ENCODE results near the gene NT5C1B.

Gene NT5C1B

DNA sequence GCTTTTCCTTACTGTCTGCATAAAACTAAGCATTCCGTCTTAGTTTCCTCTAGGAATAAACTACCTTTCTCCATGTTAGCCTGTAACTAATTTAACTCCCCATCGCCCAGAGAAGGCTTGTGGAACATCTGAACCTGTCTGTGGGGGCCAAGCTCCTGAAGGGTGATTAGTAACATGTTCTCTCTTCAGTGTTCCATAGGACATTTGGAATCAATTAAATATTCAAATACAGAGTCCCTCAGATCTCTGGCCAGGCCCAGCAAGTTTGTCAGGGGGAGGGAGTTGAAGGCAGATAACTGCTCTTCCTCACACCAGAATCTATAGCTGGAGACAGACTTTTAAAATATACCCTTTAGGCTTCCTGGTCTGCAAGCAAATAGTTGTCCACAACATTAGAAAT lies 37.7 kb downstream of the NT5C1B start:
- no peak for TF ChIP-seq CTCF (IDR thresholded peaks at IDR 0.05; ENCODE audit: low read depth, low read length)
- DNase-seq (ENCODE audit: extremely low read depth, low read depth), result no peak

DNA sequence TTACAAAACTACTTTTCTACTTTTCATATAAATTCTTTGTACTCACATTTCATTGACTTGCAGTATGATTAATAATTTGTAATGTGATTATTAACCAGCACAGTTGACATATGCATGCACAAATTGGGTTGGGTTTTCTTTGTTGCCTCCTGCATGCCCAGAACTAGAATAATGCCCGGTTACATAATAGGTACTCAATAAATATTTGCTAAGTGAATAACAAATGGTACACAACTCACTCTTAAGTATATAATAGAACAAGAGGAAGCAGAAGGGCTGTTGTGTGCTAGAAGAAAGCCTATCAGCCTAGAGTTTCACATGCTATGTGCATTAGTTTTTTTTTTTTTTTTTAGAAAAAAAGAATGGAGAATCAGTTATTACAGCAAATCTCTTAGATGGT lies 38.2 kb downstream of the NT5C1B start:
- DNase-seq (ENCODE audit: extremely low read depth, low read depth), result no peak
- TF ChIP-seq CTCF (IDR thresholded peaks at IDR 0.05; ENCODE audit: low read depth, low read length), result no peak

- DNase-seq (ENCODE audit: extremely low read depth, low read depth), result no peak
- TF ChIP-seq CTCF (IDR thresholded peaks at IDR 0.05; ENCODE audit: low read depth, low read length), result no peak
Measured at GRCh38 chr2:18550433-18550832, 38.9 kb downstream of the NT5C1B start.

DNA sequence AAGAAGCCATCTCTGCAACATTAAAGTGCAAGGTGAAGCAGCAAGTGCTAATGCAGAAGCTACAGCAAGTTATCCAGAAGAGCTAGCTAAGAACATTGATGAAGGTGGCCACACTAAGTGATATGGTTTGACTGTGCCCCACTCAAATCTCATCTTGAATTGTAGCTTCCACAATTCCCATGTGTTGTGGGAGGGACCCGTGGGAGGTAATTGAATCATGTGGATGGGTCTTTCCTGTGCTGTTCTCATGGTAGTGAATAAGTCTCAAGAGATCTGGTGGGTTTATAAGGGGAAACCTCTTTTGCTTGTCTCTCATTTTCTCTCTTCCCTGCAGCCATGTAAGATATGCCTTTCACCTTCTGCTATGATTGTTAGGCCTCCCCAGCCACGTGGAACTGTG lies 40.3 kb downstream of the NT5C1B start:
- DNase-seq (ENCODE audit: extremely low read depth, low read depth), result no peak
- no peak for TF ChIP-seq CTCF (IDR thresholded peaks at IDR 0.05; ENCODE audit: low read depth, low read length)

- DNase-seq (ENCODE audit: extremely low read depth, low read depth), result no peak
- no peak for TF ChIP-seq CTCF (IDR thresholded peaks at IDR 0.05; ENCODE audit: low read depth, low read length)
Measured at GRCh38 chr2:18548621-18549020, 40.7 kb downstream of the NT5C1B start.

DNA sequence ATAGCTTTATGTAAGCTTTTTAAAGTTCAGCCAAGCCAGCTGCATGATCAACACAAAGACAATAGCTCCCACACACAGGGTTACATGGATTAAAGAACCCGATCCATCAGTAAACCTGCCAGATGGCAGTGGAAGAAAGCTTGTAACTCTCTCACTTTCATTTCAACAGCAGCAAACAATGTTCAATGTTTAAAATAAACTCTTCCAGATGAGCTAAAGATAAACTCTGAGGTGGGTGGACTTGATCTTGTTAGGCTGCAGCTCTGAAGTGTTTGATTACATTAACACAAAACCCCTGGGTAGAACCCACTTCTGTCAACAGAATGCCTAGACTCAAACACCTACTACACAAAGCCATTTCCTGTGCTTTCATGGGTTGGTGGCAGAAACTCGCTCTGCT lies 42.8 kb downstream of the NT5C1B start:
- no peak for TF ChIP-seq CTCF (IDR thresholded peaks at IDR 0.05; ENCODE audit: low read depth, low read length)
- no peak for DNase-seq (ENCODE audit: extremely low read depth, low read depth)

DNA sequence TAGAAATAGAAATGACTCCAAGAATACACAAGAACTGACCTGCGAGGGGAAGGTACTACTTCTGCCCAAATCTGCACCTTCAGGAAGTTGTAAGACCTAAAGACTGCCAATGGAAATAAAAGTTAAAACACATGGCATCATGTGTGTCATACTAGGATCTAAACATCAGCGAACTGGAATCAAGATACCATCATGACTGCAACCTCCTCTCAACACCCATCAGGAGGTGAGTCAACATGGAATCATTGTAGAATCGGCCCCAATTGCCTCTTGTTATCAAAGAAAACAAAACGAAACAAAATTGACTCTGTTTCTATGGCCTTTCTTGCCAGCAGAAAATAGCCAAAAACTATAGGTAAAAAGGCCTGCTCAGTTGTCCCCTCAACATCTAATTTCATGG lies 44.0 kb downstream of the NT5C1B start:
- no peak for DNase-seq (ENCODE audit: extremely low read depth, low read depth)
- no peak for TF ChIP-seq CTCF (IDR thresholded peaks at IDR 0.05; ENCODE audit: low read depth, low read length)

Measured in AG09319 (cell line).